Measurements from ENCODE around the gene TRIP11. TPM values are rescaled to one million over a fixed set of nuclear protein-coding genes. Genes with fewer than 3 reads are reported as not detected.
A peak's percentile ranks its signal among the peaks of the same experiment; 100 is the strongest.

Gene TRIP11
- total and polyA plus RNA-seq, 2 of the 13 experiments (the other 11 are each of a cell fraction or from before 2014, with no cell fraction given) = 10.9 to 32.8 TPM

DNA sequence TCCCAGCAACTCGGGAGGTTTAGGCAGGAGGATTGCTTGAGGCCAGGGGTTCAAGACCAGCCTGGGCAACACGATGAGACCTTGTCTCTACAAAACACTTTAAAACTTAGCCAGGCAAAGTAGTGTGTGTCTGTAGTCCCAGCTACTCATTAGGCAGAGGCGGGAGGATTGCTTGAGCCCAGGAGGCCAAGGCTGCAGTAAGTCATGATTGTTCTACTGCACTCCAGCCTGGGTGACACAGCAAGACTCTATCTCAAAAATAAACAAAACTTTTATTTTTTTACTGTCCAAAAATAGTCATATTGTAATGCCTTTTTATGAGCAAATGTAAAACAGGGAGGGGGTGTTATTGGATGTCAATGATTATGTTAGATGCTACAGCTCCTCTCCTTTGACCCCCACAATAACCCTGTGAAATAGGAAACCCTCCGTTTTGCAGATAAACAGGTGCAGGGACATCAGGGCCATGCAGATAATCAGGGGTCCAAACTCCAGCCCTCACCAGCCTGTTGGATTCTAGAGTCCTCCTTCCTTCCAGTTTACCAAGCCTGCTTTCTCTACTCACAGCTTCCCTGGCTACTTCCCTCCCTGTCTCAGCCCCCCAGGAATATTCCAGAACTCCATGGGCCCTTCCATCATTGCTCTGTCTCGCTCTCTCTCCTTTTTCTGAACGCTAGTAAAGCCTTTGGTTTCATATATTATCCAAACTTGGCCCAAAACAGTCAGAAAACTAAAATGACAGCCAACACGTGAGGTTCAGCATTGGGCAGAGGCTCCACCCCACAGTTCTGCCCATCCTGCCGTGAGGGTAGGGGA lies 86.5 kb downstream of the TRIP11 start:
- in situ Hi-C loops (cut with HindIII; ENCODE audit: extremely low pct_ligation_motif_present, low pct_unique_long_range_greater_than_20kb) (no loop called here), intact Hi-C loops (cut with micrococcal nuclease; ENCODE audit: unreplicated experiment) (no loop called here)
- FAIRE-seq (no peak), ATAC-seq (peak; percentile 72), DNase-seq (ENCODE audit: low spot score) (peak; percentile 27)
- Histone ChIP-seq H3K4me2 (ENCODE audit: low read depth, low read length) (peak overlapping the region; percentile 61), H3K79me2 (ENCODE audit: insufficient read depth, low read length) (no peaks in the 10 kb centered on the region), H3K27ac (ENCODE audit: extremely low read length, insufficient read depth, low read length) (peak overlapping the region; percentile 81), H4K20me1 (ENCODE audit: insufficient read depth, low read length) (no peaks in the 10 kb centered on the region), H2AFZ (ENCODE audit: low read length) (no peak overlapping the region), H3K36me3 (replicated peaks in 1 of 2; ENCODE audit: control insufficient read depth in 1 of 2, insufficient read depth in 2 of 2, low read length in 2 of 2) (no peaks in the 10 kb centered on the region), H3K4me1 (ENCODE audit: insufficient read depth, low read length) (peaks cover 46% of the 10 kb centered on the region), H3K9ac (ENCODE audit: insufficient read depth, low read depth, low read length) (0 out of 2 replicates have a peak overlapping the region, but pooled peaks have one; percentile 37), H3K4me3 (replicated peaks in 1 of 3; ENCODE audit: insufficient read depth in 1 of 3, low read depth in 2 of 3, low read length in 3 of 3) (0 out of 6 replicates have a peak overlapping the region, but pooled peaks of 1 of the 3 experiments have one; percentile 12), H3K27me3 (ENCODE audit: control insufficient read depth in 1 of 2, insufficient read depth in 2 of 2, low read length in 2 of 2) (0 out of 5 replicates have a peak, but pooled peaks cover 0 to under 1% of the 10 kb centered on the region in 2 experiments), H3K9me3 (ENCODE audit: low read length) (no peaks in the 10 kb centered on the region)
- CTCF ChIA-PET (ENCODE audit: low intra/inter-chr PET ratio, low total read pairs) = no interaction called here
- BruUV-seq (replicated peaks) = no TSS peak
- 33% methylated on average over 8 of the region's 8 CpGs for WGBS (ENCODE audit: low lambda C conversion rate)
- POLR2A ChIA-PET = no interaction called here
- peak; percentile 93 for TF ChIP-seq SIX4 (CRISPR knock-in tag; IDR thresholded peaks at IDR 0.05)
- peak; percentile 59; the same call in 1 of the 2 replicates for TF ChIP-seq ZNF709 (CRISPR knock-in tag; IDR thresholded peaks at IDR 0.05)
- TF ChIP-seq ASH2L (IDR thresholded peaks at IDR 0.05; ENCODE audit: insufficient read length, low read depth, low read length) = peak; percentile 56
- peak; percentile 26; the same call in 1 of the 2 replicates for TF ChIP-seq SALL1 (CRISPR knock-in tag; IDR thresholded peaks at IDR 0.05)
- peak in 1 of 2 experiments; percentile 22; a peak in 1 of 4 replicates for TF ChIP-seq NR2F1 (CRISPR knock-in tag; IDR thresholded peaks at IDR 0.05)
- 0 out of 2 replicates have a peak, but pooled peaks have one; percentile 11 for TF ChIP-seq SAP130 (CRISPR knock-in tag; IDR thresholded peaks at IDR 0.05; ENCODE audit: low read depth)
- TF ChIP-seq, protein P1, sequence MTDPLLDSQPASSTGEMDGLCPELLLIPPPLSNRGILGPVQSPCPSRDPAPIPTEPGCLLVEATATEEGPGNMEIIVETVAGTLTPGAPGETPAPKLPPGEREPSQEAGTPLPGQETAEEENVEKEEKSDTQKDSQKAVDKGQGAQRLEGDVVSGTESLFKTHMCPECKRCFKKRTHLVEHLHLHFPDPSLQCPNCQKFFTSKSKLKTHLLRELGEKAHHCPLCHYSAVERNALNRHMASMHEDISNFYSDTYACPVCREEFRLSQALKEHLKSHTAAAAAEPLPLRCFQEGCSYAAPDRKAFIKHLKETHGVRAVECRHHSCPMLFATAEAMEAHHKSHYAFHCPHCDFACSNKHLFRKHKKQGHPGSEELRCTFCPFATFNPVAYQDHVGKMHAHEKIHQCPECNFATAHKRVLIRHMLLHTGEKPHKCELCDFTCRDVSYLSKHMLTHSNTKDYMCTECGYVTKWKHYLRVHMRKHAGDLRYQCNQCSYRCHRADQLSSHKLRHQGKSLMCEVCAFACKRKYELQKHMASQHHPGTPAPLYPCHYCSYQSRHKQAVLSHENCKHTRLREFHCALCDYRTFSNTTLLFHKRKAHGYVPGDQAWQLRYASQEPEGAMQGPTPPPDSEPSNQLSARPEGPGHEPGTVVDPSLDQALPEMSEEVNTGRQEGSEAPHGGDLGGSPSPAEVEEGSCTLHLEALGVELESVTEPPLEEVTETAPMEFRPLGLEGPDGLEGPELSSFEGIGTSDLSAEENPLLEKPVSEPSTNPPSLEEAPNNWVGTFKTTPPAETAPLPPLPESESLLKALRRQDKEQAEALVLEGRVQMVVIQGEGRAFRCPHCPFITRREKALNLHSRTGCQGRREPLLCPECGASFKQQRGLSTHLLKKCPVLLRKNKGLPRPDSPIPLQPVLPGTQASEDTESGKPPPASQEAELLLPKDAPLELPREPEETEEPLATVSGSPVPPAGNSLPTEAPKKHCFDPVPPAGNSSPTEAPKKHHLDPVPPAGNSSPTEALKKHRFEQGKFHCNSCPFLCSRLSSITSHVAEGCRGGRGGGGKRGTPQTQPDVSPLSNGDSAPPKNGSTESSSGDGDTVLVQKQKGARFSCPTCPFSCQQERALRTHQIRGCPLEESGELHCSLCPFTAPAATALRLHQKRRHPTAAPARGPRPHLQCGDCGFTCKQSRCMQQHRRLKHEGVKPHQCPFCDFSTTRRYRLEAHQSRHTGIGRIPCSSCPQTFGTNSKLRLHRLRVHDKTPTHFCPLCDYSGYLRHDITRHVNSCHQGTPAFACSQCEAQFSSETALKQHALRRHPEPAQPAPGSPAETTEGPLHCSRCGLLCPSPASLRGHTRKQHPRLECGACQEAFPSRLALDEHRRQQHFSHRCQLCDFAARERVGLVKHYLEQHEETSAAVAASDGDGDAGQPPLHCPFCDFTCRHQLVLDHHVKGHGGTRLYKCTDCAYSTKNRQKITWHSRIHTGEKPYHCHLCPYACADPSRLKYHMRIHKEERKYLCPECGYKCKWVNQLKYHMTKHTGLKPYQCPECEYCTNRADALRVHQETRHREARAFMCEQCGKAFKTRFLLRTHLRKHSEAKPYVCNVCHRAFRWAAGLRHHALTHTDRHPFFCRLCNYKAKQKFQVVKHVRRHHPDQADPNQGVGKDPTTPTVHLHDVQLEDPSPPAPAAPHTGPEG (CRISPR knock-in tag; IDR thresholded peaks at IDR 0.05) = no peak
- no peak for TF ChIP-seq SOX13 (IDR thresholded peaks at IDR 0.05)
- TF ChIP-seq SOX13 (CRISPR knock-in tag; conservative IDR thresholded peaks at IDR 0.05 in 1 of 2, IDR thresholded peaks at IDR 0.05 in 1 of 2) = 0 out of 4 replicates have a peak, but pooled peaks of 1 of the 2 experiments have one; percentile 13
- TF ChIP-seq ZBTB7B (CRISPR knock-in tag; IDR thresholded peaks at IDR 0.05) = 0 out of 2 replicates have a peak, but pooled peaks have one; percentile 25
- TF ChIP-seq, protein P2, sequence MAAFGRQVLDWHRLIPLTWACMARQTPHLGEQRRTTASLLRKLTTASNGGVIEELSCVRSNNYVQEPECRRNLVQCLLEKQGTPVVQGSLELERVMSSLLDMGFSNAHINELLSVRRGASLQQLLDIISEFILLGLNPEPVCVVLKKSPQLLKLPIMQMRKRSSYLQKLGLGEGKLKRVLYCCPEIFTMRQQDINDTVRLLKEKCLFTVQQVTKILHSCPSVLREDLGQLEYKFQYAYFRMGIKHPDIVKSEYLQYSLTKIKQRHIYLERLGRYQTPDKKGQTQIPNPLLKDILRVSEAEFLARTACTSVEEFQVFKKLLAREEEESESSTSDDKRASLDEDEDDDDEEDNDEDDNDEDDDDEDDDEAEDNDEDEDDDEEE (CRISPR knock-in tag; IDR thresholded peaks at IDR 0.05) = 0 out of 2 replicates have a peak, but pooled peaks have one; percentile 51
- peak; percentile 74 for TF ChIP-seq FOXO1 (CRISPR knock-in tag; IDR thresholded peaks at IDR 0.05)
- TF ChIP-seq SYNCRIP (IDR thresholded peaks at IDR 0.05; ENCODE audit: insufficient read depth, low read depth, low read length) = no peak

All from HepG2 (cell line).